PFSK-1 (cell line): ENCODE measurements around the gene TMPRSS4. TPM values are rescaled to one million over a fixed set of nuclear protein-coding genes. Genes with fewer than 3 reads are reported as not detected.

Experiments used
- FOXP2 ChIP-seq: optimal IDR thresholded peaks from 2 replicates; pipeline ENCODE3; 2011; ENCODE audit warnings: borderline replicate concordance, control low read depth, inconsistent platforms; ENCODE audit not compliant: insufficient read depth; ENCODE audit errors: extremely low read length, extremely low read depth
- POLR2AphosphoS5 ChIP-seq: IDR thresholded peaks from 2 replicates; pipeline ENCODE4 v1.6.1; 2012; ENCODE audit warnings: low read depth, mild to moderate bottlenecking, control low read depth, low read length, moderate library complexity
- REST ChIP-seq, 2 experiments: IDR thresholded peaks; 2 replicates each; pipeline versions ENCODE4 v1.6.1 to v1.8.0; 2011 to 2012; ENCODE audit warnings: low read depth in 2 of 2, low read length in 2 of 2, control low read depth in 1 of 2, inconsistent platforms in 1 of 2, mild to moderate bottlenecking in 1 of 2, moderate library complexity in 1 of 2; ENCODE audit not compliant: insufficient read depth in 1 of 2
- SIN3A ChIP-seq: IDR thresholded peaks from 2 replicates; pipeline ENCODE4 v1.6.1; 2012; ENCODE audit warnings: mild to moderate bottlenecking, low read length, moderate library complexity, borderline replicate concordance; ENCODE audit not compliant: insufficient read depth
- TAF1 ChIP-seq: IDR thresholded peaks from 2 replicates; pipeline ENCODE4 v1.6.1; 2012; ENCODE audit warnings: low read length, control low read depth, borderline replicate concordance; ENCODE audit not compliant: insufficient read depth
- polyA plus RNA-seq: library from polyadenylated mRNA; unstranded; fragments of >200 nt; gene quantifications from one replicate; pipeline ENCODE4 v1.2.1, GENCODE V29; 2012; ENCODE audit warnings: low read depth, missing spikeins; ENCODE audit not compliant: insufficient read length

Gene TMPRSS4
- polyA plus RNA-seq = 1.0 TPM

DNA sequence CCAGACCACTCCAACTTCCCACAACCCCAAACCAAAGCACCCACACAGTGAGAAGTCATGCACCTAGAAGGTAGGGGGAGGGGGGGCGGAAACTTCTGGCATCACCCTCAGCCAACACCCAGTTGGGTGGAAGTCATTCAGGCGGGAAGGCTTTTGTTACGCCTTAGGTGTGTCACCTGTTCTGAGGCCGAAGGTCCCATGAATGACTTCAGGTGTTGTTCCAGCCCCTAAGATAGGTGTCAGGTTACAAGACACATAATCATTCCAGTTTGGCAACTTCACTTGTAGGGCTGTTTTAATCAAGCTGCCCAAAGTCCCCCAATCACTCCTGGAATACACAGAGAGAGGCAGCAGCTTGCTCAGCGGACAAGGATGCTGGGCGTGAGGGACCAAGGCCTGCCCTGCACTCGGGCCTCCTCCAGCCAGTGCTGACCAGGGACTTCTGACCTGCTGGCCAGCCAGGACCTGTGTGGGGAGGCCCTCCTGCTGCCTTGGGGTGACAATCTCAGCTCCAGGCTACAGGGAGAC, at the start of gene TMPRSS4:
TSS of gene TMPRSS4 (plus strand) at position 325 of the 528 bp plus-strand sequence. CDS start 225 bp downstream, outside the sequence.
- TF ChIP-seq TAF1 (no peak), POLR2AphosphoS5 (no peak), SIN3A (no peak)

GRCh38 chr11:118027694-118028093, 49.2 kb upstream of the TMPRSS4 start:
- no peak for TF ChIP-seq REST (IDR thresholded peaks at IDR 0.05; ENCODE audit: insufficient read depth in 1 of 2, low read depth in 2 of 2, low read length in 2 of 2)
- TF ChIP-seq FOXP2 = no peak
- TF ChIP-seq POLR2AphosphoS5 = no peak
- no peak for TF ChIP-seq SIN3A
- TF ChIP-seq TAF1 = no peak

- TF ChIP-seq TAF1 = no peak
- no peak for TF ChIP-seq POLR2AphosphoS5
- TF ChIP-seq REST (IDR thresholded peaks at IDR 0.05; ENCODE audit: insufficient read depth in 1 of 2, low read depth in 2 of 2, low read length in 2 of 2) = no peak
- no peak for TF ChIP-seq FOXP2
- no peak for TF ChIP-seq SIN3A
Observed at GRCh38 chr11:118028626-118029025, 48.3 kb upstream of the TMPRSS4 start.

DNA sequence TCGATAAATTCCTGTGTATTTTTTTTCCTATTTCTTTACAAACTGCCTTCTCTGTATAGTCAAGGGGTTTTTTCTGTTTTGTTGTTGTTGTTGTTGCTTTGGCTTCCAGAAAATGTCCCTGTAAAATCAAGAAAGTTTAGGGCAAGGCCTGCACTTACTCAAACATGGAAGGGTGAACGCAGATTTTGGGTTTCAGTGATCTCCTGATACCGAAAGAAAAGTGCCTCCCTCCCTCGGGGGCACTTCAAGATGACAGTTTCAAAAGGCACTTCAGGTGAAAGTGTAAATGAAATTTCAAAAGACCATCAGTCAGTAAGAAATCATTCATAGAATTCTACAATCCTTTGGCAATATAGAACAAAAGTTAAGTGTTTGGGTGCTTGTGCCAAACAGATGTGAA, 43.4 kb upstream of the TMPRSS4 start:
- no peak for TF ChIP-seq POLR2AphosphoS5
- TF ChIP-seq FOXP2 = no peak
- TF ChIP-seq SIN3A = no peak
- no peak for TF ChIP-seq TAF1
- no peak for TF ChIP-seq REST (IDR thresholded peaks at IDR 0.05; ENCODE audit: insufficient read depth in 1 of 2, low read depth in 2 of 2, low read length in 2 of 2)

GRCh38 chr11:118042141-118042540, 34.7 kb upstream of the TMPRSS4 start:
- no peak for TF ChIP-seq POLR2AphosphoS5
- no peak for TF ChIP-seq REST (IDR thresholded peaks at IDR 0.05; ENCODE audit: insufficient read depth in 1 of 2, low read depth in 2 of 2, low read length in 2 of 2)
- TF ChIP-seq FOXP2 = no peak
- TF ChIP-seq SIN3A = no peak
- TF ChIP-seq TAF1 = no peak

DNA sequence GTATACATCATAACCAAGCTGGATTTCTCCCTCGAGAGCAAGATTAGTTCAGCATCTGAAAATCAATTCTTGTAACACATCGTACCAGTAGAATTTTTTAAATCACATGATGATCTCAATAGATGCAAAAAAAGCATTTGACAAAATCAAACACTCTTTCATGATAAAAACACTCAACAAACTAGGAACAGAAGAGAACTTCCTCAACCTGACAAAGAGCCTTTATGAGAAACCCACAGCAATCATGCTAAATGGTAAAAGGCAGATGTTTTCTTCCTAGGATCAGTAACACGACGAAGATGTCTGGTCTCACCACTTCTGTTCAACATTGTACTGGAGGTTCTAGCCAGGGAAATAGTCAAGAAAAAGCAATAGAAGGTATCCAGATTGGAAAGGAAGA, 34.1 kb upstream of the TMPRSS4 start:
- TF ChIP-seq FOXP2 = no peak
